NCI-H510A (cell line): ENCODE measurements around the gene ZNF618.
"Not testable (repeated sequence)": the region's sequence is repeated elsewhere in the genome, so short reads cannot be mapped to it uniquely, and the experiment has no call there.

Source experiments
- DNase-seq: peaks from one replicate; lab custom pipeline; 2025; lab: John Stamatoyannopoulos, UW

Gene ZNF618

DNA sequence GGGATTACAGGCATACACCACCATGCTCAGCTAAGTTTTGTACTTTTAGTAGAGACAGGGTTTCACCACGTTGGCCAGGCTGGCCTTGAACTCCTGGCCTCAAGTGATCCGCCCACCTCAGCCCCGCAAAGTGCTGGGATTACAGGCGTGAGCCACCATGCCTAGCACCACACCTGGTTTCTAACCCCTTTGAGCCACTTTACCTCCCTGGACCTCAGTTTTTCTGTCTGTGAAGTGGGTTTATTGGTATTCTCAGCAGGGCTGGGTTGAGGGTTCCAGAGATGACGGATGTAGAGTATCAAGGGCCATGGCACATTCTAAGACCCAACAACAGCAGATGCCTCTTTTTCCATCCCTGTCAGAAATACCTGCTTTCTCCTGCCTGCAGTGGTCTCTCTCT lies 163.4 kb downstream of the ZNF618 start:
- no peak for DNase-seq

DNA sequence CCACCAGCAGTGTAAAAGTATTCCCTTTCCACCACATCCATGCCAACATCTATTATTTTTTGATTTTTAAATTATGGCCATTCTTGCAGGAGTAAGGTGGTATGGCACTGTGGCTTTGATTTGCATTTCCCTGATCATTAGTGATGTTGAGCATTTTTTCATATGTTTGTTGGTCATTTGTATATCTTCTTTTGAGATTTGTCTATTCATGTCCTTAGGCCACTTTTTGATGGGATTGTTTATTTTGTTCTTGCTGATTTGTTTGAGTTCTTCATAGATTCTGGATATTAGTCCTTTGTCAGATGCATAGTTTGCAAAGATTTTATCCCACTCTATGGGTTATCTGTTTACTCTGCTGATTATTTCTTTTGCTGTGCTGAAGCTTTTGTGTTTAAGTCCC lies 167.6 kb downstream of the ZNF618 start:
- not testable (repeated sequence) for DNase-seq

DNA sequence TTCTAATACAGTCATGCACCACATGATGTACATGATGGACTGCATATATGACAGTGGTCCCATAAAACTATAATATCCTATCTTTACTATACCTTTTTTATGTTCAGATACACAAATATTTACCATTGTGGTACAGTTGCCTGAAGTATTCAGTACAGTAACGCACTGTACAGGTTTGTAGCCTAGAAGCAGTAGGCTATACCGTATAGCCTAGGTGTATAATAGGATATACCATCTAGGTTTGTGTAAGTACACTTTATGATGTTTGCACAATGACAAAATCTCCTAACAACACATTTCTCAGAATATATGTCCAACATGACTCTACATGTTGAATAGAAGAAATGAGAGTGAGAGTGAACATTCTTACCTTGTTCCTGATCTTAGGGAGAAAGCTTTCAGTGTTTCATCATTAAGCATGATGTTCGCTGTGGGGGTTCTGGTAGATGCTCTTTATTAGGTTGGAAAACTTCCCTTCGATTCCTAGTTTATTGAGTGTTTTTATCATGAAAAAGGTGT lies 170.2 kb downstream of the ZNF618 start:
- DNase-seq = no peak

DNA sequence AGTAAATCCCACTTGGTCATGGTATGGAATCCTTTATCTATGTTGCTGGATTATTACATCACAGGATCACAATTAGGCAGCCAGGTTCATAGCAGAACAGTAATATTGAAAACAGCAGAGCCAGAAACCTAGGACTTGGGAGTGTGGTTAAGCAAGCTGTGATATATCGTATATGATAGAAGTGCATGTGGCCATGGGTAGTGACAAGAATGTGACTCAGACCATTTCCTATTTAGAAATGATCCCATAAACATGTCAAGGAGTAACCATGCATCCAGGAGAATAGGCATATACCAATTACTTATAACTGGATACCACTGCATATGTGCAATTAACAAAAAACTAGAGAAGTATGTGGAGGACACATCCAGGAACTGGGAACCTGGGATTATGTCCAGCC lies 170.8 kb downstream of the ZNF618 start:
- DNase-seq = no peak

GRCh38 chr9:114047717-114048116 lies 171.6 kb downstream of the ZNF618 start:
- DNase-seq = no peak

DNA sequence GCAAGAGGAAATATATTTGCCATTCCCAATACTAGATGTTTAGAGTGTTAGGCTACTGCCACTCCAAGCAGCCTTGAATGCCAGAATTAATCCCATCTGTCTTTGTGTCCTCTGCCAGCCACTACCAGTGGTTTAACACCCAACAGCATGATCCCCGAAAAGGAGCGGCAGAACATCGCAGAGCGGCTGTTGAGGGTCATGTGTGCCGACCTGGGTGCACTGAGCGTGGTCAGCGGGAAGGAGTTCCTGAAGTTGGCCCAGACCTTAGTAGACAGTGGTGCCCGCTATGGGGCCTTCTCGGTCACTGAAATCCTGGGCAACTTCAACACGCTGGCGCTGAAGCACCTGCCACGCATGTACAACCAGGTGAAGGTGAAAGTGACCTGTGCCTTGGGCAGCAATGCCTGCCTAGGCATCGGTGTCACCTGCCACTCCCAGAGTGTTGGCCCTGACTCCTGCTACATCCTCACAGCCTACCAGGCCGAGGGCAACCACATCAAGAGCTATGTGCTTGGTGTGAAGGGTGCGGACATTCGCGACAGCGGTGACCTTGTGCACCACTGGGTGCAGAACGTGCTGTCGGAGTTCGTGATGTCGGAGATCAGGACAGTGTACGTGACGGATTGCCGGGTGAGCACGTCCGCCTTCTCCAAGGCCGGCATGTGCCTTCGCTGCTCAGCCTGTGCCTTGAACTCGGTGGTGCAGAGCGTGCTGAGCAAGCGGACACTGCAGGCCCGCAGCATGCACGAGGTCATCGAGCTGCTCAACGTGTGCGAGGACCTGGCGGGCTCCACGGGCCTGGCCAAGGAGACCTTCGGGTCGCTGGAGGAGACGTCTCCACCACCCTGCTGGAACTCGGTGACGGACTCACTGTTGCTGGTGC lies 172.7 kb downstream of the ZNF618 start:
- no peak for DNase-seq

DNA sequence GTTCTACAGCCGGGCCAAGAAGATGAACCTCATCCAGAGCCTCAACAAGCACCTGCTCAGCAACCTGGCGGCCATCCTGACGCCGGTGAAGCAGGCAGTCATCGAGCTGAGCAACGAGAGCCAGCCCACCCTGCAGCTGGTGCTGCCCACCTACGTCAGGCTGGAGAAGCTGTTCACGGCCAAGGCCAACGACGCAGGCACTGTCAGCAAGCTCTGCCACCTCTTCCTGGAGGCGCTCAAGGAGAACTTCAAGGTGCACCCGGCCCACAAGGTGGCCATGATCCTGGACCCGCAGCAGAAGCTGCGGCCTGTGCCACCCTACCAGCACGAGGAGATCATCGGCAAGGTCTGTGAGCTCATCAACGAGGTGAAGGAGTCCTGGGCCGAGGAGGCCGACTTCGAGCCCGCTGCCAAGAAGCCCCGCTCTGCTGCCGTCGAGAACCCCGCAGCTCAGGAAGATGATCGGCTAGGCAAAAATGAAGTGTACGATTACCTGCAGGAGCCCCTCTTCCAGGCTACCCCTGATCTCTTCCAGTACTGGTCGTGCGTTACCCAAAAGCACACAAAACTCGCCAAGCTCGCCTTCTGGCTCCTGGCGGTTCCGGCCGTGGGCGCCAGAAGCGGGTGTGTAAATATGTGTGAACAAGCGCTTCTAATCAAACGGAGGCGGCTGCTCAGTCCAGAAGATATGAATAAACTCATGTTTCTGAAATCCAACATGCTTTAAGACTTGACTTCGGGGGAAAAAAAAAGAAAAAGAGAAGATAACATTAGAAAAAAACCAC lies 173.5 kb downstream of the ZNF618 start:
- no peak for DNase-seq

GRCh38 chr9:114050226-114050568 lies 174.1 kb downstream of the ZNF618 start:
- no peak for DNase-seq

DNA sequence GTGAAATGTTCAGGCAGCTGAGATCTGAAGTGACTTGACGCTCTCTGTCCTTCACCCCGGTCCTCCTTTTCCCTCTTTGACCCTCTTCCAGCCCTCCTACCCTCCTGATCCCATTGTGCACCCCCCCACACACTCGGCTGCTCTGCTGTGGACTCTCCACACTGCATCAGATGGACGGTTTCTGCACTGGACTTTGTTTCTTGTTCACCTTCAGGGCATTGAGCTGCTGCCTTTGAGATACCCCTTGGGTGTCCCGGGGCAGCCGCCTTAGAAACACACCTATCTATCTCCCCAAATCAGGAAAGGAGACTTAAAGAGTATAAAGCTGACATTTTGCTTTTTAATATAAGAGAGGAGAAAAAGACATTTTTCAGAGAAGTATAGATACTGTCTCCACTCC lies 174.5 kb downstream of the ZNF618 start:
- no peak for DNase-seq

DNA sequence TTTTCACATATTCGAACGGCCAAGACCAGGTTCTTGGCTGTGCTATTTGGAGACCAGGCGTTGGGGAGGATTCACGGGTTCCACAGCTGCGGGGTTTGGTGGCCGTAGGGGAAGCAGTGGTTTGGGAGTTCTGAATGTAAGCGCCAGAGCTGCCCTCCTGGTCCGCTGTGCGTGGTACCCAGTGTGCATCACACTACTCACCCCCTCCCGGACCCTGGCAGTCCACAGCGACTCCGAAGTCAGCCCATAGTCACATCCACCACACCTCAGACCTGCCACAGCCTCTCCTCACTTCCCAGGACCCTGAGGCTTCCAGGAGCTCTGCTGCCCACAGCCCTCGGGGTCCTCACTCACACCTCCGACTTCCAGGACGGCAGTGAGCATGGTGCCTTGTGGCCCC lies 175.2 kb downstream of the ZNF618 start:
- DNase-seq = no peak

DNA sequence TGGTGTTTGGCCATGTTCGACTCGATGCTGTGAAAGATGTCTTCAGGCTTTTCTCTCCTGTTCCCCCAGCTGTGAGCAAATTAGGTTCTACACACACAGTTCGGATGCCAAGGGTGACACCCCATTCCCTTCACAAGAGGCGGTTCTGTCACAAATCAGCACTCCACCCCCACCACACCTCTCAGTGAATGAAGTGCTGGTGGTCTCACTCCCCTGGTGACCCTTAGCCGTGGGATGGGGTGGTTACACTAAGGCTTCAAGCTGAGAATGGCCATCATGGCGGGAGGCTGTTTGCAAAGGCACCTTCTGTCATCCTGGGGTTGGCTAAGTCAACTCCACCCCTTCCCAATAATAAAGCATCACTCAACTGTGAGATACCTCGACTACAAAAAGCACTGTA lies 175.6 kb downstream of the ZNF618 start:
- DNase-seq = no peak

- DNase-seq = no peak
Measured at GRCh38 chr9:114053246-114054005, 177.3 kb downstream of the ZNF618 start.

GRCh38 chr9:114054191-114054690 lies 178.1 kb downstream of the ZNF618 start:
- no peak for DNase-seq

DNA sequence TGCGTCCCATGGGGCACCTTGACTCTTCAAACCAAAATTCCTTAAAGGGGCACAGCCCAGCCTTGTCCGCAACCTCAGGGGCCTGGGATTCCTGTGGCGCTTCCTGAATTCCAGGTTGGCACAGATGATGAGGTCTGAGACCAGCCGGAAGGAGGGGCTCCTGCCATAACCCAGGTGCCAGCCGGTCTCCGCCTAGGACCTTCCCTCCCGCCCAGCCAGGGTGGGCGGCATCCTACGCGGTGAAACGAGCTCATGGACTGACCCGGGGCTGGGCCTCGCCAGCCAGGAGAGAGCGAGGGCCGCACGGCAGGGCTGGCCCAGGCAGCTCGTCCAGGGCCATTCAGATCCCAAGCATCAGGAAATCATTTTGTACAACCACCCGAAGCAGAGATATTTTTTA lies 179.0 kb downstream of the ZNF618 start:
- DNase-seq = no peak

GRCh38 chr9:114055894-114056293 lies 179.8 kb downstream of the ZNF618 start:
- no peak for DNase-seq

DNA sequence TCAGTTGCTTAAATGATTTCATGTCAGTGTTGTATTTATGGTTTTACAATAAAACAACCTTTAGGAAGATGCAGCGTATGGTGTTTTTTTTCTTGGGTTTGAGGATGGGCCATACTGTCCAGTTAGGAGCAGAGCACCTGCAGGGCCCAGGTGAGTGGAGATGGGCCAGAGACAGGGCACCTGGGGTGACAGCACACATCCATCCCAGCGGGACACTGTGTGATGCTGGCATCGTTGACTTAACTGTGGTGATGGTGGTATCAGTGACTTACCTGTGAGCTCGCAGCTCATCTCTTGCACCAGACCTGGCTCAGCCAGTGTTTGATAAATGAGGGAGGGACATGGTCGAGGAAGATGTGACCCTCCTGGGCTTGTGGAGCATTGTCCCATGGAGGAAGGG lies 180.4 kb downstream of the ZNF618 start:
- DNase-seq = no peak

GRCh38 chr9:114057161-114057885 lies 181.2 kb downstream of the ZNF618 start:
- DNase-seq = no peak

- no peak for DNase-seq
Measured at GRCh38 chr9:114058688-114059046, 182.6 kb downstream of the ZNF618 start.

- no peak for DNase-seq
Measured at GRCh38 chr9:114059047-114059803, 183.1 kb downstream of the ZNF618 start.

DNA sequence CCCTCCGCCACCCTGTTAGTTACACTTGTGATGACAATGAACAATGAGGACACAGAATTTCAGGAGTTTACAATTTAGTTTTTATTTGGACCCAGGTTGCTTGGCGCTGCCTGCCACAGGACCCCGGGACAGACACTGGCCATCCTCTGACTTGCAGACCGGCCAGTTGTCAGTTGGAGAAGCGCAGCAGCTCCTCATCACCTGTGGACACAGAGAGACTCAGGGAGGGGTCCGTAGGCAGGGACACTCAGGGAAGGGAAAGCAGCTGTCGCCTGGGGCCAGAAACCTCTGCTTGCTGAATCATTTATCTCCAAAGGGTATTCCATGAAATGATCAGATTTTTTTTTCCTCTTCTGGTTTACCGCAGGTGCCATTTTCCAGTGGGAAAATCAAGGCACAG lies 184.0 kb downstream of the ZNF618 start:
- DNase-seq = no peak

DNA sequence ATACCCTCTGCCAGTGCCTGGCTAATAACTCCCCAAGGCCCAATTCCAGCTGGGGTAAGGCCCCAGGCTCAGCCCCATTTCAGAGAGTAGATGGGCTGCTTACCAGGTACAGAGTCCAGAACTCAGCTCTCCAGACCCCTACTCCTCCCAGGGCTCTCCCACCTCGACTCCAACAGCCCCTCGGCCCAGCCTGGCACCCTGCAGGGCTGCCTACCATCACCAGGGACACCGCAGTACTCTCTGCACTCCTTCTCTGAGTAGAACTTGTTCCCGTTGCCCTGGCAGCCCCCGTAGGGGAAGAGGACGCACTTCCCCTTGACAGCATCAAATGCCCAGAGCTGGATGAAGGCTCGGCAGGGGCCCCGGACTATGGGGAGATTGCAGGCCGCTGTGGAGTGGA lies 184.6 kb downstream of the ZNF618 start:
- DNase-seq = no peak
